ENCODE data around the gene SPPL2B. TPM values are rescaled to one million over a fixed set of nuclear protein-coding genes. Genes with fewer than 3 reads are reported as not detected.

Gene SPPL2B
- total and polyA plus RNA-seq, 9 of the 15 experiments (the other 6 are each of a cell fraction or from before 2014, with no cell fraction given) = 0.20 to 81.2 (median 15.1) TPM

- TF ChIP-seq ZNF165 (CRISPR knock-in tag; IDR thresholded peaks at IDR 0.05; ENCODE audit: borderline replicate concordance) (no peak), MITF (IDR thresholded peaks at IDR 0.05) (no peak), PTBP1 (IDR thresholded peaks at IDR 0.05; ENCODE audit: low read depth, low read length) (no peak), REST (IDR thresholded peaks at IDR 0.05; ENCODE audit: borderline replicate concordance) (0 out of 2 replicates have a peak, but pooled peaks have one; percentile 8), REST (CRISPR knock-in tag; IDR thresholded peaks at IDR 0.05; ENCODE audit: low read depth) (no peak), ZNF57 (CRISPR knock-in tag; IDR thresholded peaks at IDR 0.05) (no peak), ZNF507 (tag; conservative IDR thresholded peaks at IDR 0.05) (no peak), SRSF1 (IDR thresholded peaks at IDR 0.05; ENCODE audit: low read depth, low read length) (no peak), TCF3 (CRISPR knock-in tag; IDR thresholded peaks at IDR 0.05) (peak; percentile 91), SIN3B (IDR thresholded peaks at IDR 0.05; ENCODE audit: low read depth) (no peak), POLR2A (conservative IDR thresholded peaks at IDR 0.05) (no peak), ZFP1 (CRISPR knock-in tag; IDR thresholded peaks at IDR 0.05) (no peak), SMARCA4 (IDR thresholded peaks at IDR 0.05) (peak; percentile 93), SRSF3 (IDR thresholded peaks at IDR 0.05; ENCODE audit: insufficient read depth, low read length) (no peak), RBM17 (IDR thresholded peaks at IDR 0.05; ENCODE audit: borderline replicate concordance, low read depth, low read length) (no peak), TSHZ1 (CRISPR knock-in tag; IDR thresholded peaks at IDR 0.05) (no peak)
Measured at GRCh38 chr19:2345794-2346663, 17.5 kb downstream of the SPPL2B start (continued).

Measured in K562 (cell line).